Stimulated activated memory B cell treated with anti-CD40 and anti-IgM and Interleukin-4, amounts not matched to agents 10 μg/mL and 1 μg/mL and 100 μg/mL, for 72 hours (primary cell): ENCODE data around the gene MED15.
A peak's percentile ranks its signal among the peaks of the same experiment; 100 is the strongest.

Experiments
- ATAC-seq: fragments of 150-1000 bp; cut with Tn5 transposase; 2 replicates; pipeline ENCODE4 v1.10.0; 2021
- H3K27ac Mint-ChIP-seq: one replicate; pipeline ENCODE4 v1.8.0; 2022; ENCODE audit warnings: mild to moderate bottlenecking, mixed read lengths
- H3K27me3 Mint-ChIP-seq: one replicate; pipeline ENCODE4 v1.8.0; 2022; ENCODE audit warnings: mixed read lengths
- H3K36me3 Mint-ChIP-seq: one replicate; pipeline ENCODE4 v1.8.0; 2022; ENCODE audit warnings: mixed read lengths
- H3K4me1 Mint-ChIP-seq: one replicate; pipeline ENCODE4 v1.8.0; 2022; ENCODE audit warnings: mixed read lengths
- H3K4me3 Mint-ChIP-seq: one replicate; pipeline ENCODE4 v1.8.0; 2022; ENCODE audit warnings: mild to moderate bottlenecking, moderate library complexity, mixed read lengths
- H3K9me3 Mint-ChIP-seq: one replicate; pipeline ENCODE4 v1.8.0; 2022; ENCODE audit warnings: mixed read lengths

MED15 gene

DNA sequence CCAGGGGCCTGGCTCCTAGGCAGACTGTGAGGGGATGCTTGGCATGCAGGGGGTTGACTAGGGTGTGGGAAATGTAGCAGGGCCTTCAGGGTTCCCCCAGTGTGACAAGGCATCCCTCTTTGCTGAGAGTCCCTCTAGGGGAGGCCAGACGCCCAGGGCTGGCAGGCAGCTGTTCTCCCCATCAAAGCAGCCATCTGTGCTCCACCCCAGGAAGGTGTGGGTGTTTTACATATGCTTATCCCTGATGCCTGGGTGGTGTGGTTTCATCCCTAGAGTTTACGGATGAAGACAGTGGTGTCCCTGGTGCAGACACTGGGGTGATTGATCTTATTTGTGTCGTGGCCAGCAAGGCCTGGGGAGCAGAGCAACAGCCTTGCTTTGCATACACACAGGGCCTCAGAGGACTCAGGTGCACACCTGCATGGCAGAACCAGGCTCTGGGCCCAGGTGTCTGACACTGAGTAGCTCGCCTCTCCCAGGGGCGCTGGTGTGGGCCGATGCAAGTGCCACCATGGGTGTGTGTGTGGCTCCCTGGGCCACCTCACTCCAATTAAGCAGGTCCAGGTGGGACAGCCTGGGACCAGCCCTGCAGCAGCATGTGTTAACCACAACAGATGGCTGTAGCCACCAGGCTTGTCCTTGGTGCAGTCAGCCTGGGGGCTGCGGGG is 74.2 kb downstream of the MED15 start:
- Mint-ChIP-seq H3K27me3 (no peaks in the 10 kb centered on the region), H3K27ac (no peak overlapping the region)

DNA sequence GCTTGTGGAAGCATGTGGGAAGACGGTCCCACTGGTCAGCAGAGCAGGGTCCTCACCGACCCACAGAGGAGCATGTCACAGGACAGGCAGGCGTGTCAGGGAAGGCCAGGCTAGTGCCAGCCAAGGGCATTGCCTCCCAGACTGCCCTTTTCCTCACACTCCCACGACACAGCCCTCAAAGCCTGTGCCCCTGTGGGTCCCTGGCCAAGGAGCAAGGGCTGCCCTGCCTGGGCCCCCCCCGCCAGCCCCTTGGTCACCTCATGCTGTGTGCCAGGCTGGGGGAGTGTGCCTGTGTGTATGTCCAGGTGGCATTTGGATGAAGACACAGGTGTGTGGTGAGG is 74.7 kb downstream of the MED15 start:
- peaks cover 52% of the 10 kb centered on the region for H3K36me3 Mint-ChIP-seq
- no peaks in the 10 kb centered on the region for H3K4me1 Mint-ChIP-seq
- no peak overlapping the region for H3K4me3 Mint-ChIP-seq
- no peak overlapping the region for H3K27ac Mint-ChIP-seq
- no peaks in the 10 kb centered on the region for H3K27me3 Mint-ChIP-seq
- no peak for ATAC-seq
- H3K9me3 Mint-ChIP-seq, result no peaks in the 10 kb centered on the region

More for the DNA sequence above, 74.2 kb downstream of the MED15 start:
- Mint-ChIP-seq H3K4me1 (peaks cover 2% of the 10 kb centered on the region), H3K36me3 (peaks cover 48% of the 10 kb centered on the region), H3K9me3 (no peaks in the 10 kb centered on the region), H3K4me3 (no peak overlapping the region)
- no peak for ATAC-seq

DNA sequence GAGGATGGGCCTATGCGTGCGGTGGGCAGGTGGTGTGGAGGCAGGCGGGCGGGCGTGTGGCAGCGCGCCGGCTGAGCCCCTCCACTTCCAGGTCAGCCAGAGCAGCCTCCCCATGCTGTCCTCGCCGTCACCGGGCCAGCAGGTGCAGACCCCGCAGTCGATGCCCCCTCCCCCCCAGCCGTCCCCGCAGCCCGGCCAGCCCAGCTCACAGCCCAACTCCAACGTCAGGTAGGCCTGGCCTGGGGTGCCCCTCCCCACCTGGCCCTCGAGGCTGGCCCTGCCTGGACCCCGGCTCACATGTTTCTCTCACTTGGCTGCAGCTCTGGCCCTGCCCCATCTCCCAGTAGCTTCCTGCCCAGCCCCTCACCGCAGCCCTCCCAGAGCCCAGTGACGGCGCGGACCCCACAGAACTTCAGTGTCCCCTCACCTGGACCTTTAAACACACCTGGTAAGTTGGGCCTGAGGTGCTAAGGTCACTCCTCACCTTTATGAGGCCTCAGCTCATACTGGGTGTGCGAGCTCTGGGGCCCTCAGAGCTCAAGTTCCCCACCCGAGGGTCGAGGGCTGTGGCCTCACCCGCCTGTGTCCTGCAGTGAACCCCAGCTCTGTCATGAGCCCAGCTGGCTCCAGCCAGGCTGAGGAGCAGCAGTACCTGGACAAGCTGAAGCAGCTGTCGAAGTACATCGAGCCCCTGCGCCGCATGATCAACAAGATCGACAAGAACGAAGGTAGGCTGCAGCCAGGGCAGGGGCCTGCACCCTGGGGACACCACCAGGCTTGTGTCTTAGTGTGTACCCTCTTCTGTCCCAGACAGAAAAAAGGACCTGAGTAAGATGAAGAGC is 75.3 kb downstream of the MED15 start:
- Mint-ChIP-seq H3K4me3 (no peak overlapping the region), H3K9me3 (no peaks in the 10 kb centered on the region), H3K36me3 (peaks cover 52% of the 10 kb centered on the region), H3K4me1 (no peaks in the 10 kb centered on the region), H3K27ac (no peak overlapping the region), H3K27me3 (no peaks in the 10 kb centered on the region)
- ATAC-seq, result no peak

DNA sequence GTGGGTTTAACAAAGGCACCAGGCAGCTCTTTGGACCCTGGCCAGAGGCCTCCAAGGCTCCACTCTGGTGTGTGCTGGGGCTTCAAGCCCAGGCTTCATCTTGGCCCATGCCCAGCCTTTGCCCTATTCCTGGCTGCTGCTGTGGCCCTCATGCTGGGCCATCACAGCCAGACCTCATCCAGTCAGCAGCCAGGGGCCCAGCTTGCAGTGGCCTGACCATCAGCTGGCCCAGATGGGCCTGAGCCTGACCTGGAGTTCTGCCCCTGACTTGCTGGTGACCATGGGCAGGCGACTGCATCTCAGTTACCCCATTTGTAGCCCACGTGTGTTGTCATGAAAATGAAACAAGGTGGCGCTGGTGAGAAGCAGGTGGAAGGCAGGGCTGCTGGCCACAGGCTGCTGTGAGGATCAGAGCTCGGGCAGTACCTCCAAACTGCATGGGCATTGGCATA is 76.1 kb downstream of the MED15 start:
- peaks cover 47% of the 10 kb centered on the region for H3K36me3 Mint-ChIP-seq

DNA sequence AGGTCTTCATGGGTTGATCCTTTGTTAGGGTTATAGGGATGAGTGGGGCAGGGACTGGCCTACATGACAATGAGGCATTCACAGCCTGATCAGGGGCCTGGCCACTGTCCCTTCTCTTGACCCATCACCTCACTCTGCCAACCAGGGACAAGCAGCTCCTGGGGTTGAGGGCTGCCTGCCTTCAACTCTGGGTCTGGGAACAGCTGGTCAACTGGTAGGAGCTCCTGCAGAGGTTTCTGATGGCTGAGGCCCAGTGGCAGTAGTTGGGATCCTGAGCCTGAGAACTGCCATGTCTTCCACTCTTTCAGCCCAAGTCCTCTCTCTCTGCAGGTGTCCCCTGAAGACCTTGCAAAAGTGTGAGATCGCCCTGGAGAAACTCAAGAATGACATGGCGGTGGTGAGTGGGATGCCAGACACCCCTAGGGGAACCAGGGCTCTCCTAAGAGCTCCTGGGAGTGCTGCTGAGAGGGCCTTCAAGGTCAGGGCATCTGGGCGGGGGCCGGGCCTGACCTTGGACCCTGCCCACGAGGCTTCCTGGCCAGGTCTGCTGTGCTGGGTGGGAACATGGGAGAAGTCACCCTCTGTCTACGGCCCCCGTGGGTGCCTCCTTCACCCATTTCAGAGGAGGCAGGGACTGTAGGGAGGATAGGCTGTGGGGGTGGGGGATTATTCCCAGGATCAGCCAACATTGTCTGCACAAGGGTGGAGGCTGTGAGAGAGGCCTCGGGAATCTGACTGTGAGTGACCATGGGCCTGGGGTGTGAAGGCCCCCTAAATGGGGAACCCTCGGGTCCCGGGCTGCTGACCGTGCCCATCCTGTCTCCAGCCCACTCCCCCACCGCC is 76.8 kb downstream of the MED15 start:
- no peaks in the 10 kb centered on the region for H3K27me3 Mint-ChIP-seq
- H3K4me1 Mint-ChIP-seq, result no peaks in the 10 kb centered on the region
- no peak for ATAC-seq
- peaks cover 42% of the 10 kb centered on the region for H3K36me3 Mint-ChIP-seq
- no peak overlapping the region for H3K27ac Mint-ChIP-seq
- no peak overlapping the region for H3K4me3 Mint-ChIP-seq
- H3K9me3 Mint-ChIP-seq, result no peaks in the 10 kb centered on the region

More for the DNA sequence above, 76.1 kb downstream of the MED15 start:
- H3K4me1 Mint-ChIP-seq, result no peaks in the 10 kb centered on the region
- no peak overlapping the region for H3K27ac Mint-ChIP-seq
- no peak for ATAC-seq
- H3K4me3 Mint-ChIP-seq, result no peak overlapping the region
- no peaks in the 10 kb centered on the region for H3K9me3 Mint-ChIP-seq
- H3K27me3 Mint-ChIP-seq, result no peaks in the 10 kb centered on the region

DNA sequence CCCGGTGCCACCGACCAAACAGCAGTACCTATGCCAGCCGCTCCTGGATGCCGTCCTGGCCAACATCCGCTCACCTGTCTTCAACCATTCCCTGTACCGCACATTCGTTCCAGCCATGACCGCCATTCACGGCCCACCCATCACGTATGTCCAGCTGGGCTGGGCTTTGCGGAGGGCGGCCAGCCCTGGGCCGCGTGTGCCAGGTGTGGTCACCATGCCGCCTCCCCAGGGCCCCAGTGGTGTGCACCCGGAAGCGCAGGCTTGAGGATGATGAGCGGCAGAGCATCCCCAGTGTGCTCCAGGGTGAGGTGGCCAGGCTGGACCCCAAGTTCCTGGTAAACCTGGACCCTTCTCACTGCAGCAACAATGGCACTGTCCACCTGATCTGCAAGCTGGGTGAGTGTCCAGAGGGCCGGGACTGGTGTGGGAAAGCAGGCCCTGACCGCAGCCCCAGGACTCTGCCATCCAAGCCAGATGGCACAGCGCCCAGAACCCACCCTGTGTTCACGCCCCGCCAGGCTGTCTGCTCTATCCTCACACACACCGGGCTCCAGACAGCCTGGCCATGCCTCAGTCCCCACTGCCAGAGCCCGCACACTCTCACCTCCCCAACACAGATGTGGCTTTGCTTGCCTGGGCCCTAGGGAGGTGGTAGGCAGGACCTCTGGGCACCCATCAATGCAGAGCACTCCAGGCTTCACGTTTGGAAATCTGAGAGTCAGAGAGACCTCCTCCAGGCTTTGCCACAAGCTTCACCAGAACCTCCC is 77.6 kb downstream of the MED15 start:
- no peaks in the 10 kb centered on the region for H3K4me1 Mint-ChIP-seq
- no peak for ATAC-seq
- H3K4me3 Mint-ChIP-seq, result no peak overlapping the region
- no peaks in the 10 kb centered on the region for H3K27me3 Mint-ChIP-seq
- H3K27ac Mint-ChIP-seq, result no peak overlapping the region
- H3K36me3 Mint-ChIP-seq, result peaks cover 42% of the 10 kb centered on the region
- no peaks in the 10 kb centered on the region for H3K9me3 Mint-ChIP-seq

DNA sequence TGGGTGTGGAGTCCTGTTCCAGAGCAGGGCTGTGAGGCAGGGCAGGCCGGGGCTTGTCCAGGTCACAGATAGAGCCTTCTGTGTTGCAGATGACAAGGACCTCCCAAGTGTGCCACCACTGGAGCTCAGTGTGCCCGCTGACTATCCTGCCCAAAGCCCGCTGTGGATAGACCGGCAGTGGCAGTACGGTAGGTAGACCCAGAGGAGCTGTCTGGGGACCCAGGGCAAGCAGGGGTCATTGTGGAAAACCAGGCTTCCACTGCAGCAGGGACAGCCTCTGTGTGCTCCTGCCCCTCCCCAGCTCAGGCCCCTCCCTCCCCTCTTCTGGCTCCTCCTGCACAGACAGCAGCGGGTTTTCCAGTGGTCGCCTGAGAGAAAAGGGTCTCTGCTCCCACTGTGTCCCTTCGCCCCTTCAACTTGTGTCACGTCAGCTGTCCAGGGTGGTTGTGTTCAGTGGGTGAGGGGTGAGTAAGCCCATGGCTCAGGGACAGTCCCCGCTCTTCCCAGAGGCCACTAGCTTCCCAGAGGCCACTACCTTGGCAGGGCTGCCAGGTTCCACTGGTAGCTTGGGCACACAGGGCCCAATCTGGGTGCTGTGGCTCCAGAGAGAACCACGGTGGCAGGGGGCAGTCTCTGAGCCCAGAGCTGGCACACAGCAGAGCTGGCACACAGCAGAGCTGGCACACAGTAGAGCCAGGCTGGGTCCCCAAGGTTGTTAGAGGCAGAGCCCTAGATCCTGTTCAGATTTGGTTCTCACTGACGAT is 78.4 kb downstream of the MED15 start:
- Mint-ChIP-seq H3K4me3 (no peak overlapping the region), H3K27ac (no peak overlapping the region), H3K9me3 (no peaks in the 10 kb centered on the region), H3K4me1 (no peaks in the 10 kb centered on the region), H3K27me3 (no peaks in the 10 kb centered on the region), H3K36me3 (peaks cover 42% of the 10 kb centered on the region)
- no peak for ATAC-seq

DNA sequence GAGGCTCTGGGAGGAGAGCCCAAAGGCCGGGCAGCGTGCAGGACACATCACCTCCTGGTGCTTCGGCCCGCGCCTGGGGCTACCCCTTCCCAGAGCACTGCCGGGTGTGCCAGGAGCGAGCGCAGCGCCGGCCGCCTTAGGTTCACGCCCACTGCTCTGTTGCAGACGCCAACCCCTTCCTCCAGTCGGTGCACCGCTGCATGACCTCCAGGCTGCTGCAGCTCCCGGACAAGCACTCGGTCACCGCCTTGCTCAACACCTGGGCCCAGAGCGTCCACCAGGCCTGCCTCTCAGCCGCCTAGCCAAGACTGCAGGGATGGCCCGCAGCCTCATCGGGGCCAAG is 79.0 kb downstream of the MED15 start:
- H3K4me3 Mint-ChIP-seq, result no peak overlapping the region
- no peaks in the 10 kb centered on the region for H3K27me3 Mint-ChIP-seq
- ATAC-seq, result no peak
- no peak overlapping the region for H3K27ac Mint-ChIP-seq
- H3K36me3 Mint-ChIP-seq, result peaks cover 42% of the 10 kb centered on the region
- no peaks in the 10 kb centered on the region for H3K4me1 Mint-ChIP-seq
- H3K9me3 Mint-ChIP-seq, result no peaks in the 10 kb centered on the region

DNA sequence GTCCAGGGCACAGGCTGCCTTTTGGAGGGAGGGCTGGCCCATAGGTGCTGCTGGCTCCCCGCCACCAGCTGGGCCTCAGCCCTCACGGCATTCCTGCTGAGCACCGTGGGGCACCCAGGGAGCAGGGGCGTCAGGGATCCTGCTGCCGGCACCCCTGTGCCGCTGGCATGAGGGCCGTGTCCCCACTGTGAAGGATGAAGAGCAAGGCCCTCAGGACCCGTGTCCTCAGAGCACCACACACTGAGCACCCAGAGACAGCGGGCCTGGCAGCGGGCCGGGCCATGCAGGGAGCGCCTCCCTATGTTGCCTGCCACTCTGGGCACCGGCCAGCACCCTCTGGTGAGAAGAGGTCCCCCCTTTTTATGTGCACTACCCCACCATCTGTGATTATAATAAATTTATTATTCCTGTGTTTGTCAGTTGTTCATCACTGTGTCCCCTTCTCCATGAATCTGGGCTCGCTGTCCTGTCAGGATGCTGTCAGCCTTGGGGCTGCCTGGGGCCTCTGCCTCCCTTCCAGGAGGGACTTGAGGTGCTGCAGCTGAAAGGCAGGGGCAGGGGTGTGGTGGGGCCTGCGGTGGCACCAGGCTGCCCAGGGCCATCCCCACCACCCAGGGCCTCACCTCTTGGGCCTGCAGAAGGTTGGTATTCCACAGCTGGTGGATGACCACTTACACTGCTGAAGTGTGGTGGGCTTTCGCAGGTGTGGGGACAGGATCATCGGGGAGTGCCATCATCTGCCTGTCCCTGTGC is 80.0 kb downstream of the MED15 start:
- H3K4me1 Mint-ChIP-seq, result no peaks in the 10 kb centered on the region
- H3K36me3 Mint-ChIP-seq, result peaks cover 42% of the 10 kb centered on the region
- H3K27me3 Mint-ChIP-seq, result no peaks in the 10 kb centered on the region
- ATAC-seq, result no peak
- no peaks in the 10 kb centered on the region for H3K9me3 Mint-ChIP-seq
- no peak overlapping the region for H3K4me3 Mint-ChIP-seq
- H3K27ac Mint-ChIP-seq, result no peak overlapping the region

DNA sequence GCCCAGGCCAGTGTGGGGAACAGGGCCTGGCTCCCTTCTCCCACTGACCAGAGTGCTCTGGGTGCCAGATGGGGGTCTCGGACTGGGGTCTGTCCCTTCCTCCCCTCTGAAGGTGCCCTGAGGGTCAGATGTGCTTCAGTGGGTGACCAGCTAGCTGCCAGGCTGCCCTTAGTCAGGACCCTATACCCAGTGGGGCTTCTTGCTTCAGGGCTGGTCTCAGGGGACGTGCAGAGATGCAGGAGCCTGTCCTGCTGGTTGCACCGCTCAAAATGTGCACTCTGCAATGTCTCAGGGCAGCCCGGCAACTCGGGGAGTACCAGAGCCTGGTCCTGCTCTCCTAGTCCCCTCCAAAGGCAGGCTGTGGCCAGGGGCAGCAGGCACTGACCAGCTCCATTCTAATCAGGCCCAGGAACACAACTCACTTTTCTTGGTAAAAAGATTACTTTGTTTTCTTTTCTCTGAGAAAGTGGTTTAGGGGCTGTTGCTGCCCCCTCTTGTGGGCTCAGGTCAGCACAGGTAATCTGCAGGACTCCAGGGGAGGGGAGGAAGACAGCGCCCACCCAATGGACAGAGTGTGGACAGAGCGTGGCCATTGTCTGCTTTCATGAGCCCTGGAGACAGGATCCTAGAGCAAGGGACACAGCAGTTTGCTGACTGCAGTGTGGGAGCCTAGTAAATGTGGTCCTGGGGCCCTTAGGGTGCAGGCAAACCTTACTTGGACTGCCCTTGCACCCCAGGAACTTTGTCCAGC is 80.9 kb downstream of the MED15 start:
- Mint-ChIP-seq H3K4me1 (no peaks in the 10 kb centered on the region), H3K27me3 (no peaks in the 10 kb centered on the region), H3K36me3 (peaks cover 42% of the 10 kb centered on the region), H3K9me3 (no peaks in the 10 kb centered on the region), H3K4me3 (no peak overlapping the region), H3K27ac (no peak overlapping the region)
- ATAC-seq, result no peak

DNA sequence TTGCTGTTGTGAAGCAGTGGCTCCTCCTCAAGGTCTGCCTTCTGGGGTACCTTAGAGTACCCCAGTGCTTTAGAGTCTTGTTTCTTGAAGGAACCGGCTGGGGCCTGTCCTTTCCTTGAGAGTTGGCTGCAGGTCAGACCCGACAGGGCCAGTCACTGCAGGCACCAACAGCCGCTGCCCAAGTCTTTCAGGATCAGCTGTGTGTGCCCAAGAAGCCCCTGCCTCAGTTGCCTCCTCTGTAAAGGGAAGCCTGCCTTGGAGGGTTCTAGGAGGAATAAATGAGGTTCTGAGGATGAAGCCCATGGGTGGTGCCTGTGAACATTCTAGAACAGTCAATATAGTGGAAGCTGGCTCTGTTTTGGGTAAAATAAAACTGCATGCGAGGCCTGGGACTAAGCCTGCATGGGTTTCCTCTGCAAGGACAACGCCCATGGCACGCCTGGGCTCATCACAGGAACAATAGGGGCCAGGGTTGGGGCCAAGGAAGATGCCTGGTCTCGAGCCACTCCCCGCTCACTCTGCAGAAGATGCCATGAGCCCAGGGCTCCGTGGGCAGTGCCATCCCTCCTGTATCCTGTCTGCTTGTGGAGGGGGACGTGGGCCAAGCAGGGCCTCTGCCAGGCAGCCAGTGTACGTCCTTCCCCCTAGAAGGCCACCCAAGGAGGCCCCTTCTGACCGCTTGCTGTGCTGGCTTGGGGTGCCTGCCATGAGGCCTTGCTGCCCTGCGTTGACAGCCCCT is 81.6 kb downstream of the MED15 start:
- no peak overlapping the region for H3K27ac Mint-ChIP-seq
- H3K36me3 Mint-ChIP-seq, result peaks cover 36% of the 10 kb centered on the region
- H3K27me3 Mint-ChIP-seq, result no peaks in the 10 kb centered on the region
- H3K4me1 Mint-ChIP-seq, result no peaks in the 10 kb centered on the region
- ATAC-seq, result peak; percentile 11
- H3K9me3 Mint-ChIP-seq, result no peaks in the 10 kb centered on the region
- no peak overlapping the region for H3K4me3 Mint-ChIP-seq

DNA sequence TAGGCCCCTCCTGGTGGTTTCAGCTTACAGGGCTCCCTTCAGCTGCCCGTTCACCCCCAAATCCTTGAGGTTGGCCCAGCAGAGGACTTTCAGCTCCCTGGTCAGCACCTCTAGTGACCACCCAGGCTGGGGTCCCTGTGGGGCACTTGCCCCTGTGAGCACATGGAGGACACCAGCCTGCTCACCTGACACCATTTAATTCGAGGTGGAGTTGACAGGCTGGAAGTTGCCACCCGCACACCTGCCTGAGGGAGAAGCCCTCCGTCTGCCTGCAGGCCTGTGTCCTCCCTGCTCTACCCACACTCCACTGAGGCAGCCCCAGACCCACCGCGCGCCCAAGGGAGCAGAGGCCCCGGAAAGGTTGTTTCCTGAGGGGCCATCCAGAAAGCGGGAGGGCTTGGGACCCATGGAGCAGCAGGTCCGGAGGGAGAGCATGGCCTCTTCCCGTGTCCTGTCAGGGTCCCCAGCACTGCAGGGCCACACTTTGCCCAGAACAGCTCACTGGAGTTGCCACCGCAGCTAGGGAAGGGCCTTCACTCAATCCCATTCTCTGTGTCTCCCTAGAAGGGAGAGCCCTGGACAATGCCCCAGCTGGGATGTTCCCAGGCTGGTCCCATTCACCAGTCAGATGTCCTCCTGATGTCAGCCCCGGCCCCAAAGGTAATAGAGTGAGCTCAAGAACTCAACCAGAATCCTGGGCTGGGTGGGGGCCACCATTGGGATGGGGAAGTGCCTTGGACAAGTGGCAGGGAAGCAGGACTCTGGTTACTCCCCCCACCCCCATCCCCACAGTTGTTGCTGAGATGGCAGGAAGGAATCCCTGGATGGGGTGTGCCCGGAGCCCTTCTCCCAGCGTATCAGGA is 82.4 kb downstream of the MED15 start:
- H3K4me3 Mint-ChIP-seq, result no peak overlapping the region
- H3K36me3 Mint-ChIP-seq, result peaks cover 28% of the 10 kb centered on the region
- no peak for ATAC-seq
- H3K27me3 Mint-ChIP-seq, result no peaks in the 10 kb centered on the region
- H3K9me3 Mint-ChIP-seq, result no peaks in the 10 kb centered on the region
- H3K27ac Mint-ChIP-seq, result no peak overlapping the region
- no peaks in the 10 kb centered on the region for H3K4me1 Mint-ChIP-seq
